A673 (cell line): ENCODE measurements around the gene OTOGL. TPM values are rescaled to one million over a fixed set of nuclear protein-coding genes. Genes with fewer than 3 reads are reported as not detected.
"Not testable (repeated sequence)": the region's sequence is repeated elsewhere in the genome, so short reads cannot be mapped to it uniquely, and the experiment has no call there.

Experiments used
- BruUV-seq: library from RNA; stranded (reverse); fragments of 400-500 nt; replicated peaks from 2 replicates; lab custom pipeline; 2021; lab: Mats Ljungman, UMichigan
- CTCF ChIA-PET: fragments of 300-600 bp; sonication (Branson Sonifier 250); formaldehyde crosslinking; loops from one replicate; lab custom pipeline; 2022; ENCODE audit warnings: antibody characterized with exemption; lab: Charles Lee
- POLR2A ChIA-PET: fragments of 300-600 bp; sonication (Branson Sonifier 250); formaldehyde crosslinking; loops from one replicate; lab custom pipeline; 2022; ENCODE audit warnings: antibody characterized with exemption; ENCODE audit not compliant: low non-redundant PET; lab: Charles Lee
- DNase-seq: peaks from one replicate; pipeline ENCODE4 v3.0.0-alpha.2; 2015; ENCODE audit warnings: low spot score
- H3K27ac ChIP-seq: fragments of 200-600 bp; sonication (generic); 2 replicates; pipeline ENCODE4 v1.5.1; 2016; ENCODE audit warnings: mixed run types, low read depth, mild to moderate bottlenecking, mixed read lengths, antibody characterized with exemption, low read length; ENCODE audit not compliant: poor library complexity, severe bottlenecking
- H3K27me3 ChIP-seq: fragments of 200-600 bp; sonication (generic); replicated peaks from 2 replicates; pipeline ENCODE4 v1.6.1; 2017; ENCODE audit warnings: mixed run types, low read depth, mild to moderate bottlenecking, mixed read lengths, antibody characterized with exemption, low read length; ENCODE audit not compliant: insufficient read depth, poor library complexity
- H3K36me3 ChIP-seq: fragments of 200-600 bp; sonication (generic); 2 replicates; pipeline ENCODE4 v1.6.1; 2016; ENCODE audit warnings: mixed run types, mild to moderate bottlenecking, mixed read lengths, antibody characterized with exemption, low read length; ENCODE audit not compliant: insufficient read depth, poor library complexity, severe bottlenecking
- H3K4me1 ChIP-seq: fragments of 200-600 bp; sonication (generic); 2 replicates; pipeline ENCODE4 v1.6.1; 2017; ENCODE audit warnings: mixed run types, mild to moderate bottlenecking, mixed read lengths, antibody characterized with exemption, low read length; ENCODE audit not compliant: insufficient read depth, poor library complexity, severe bottlenecking
- H3K4me3 ChIP-seq: fragments of 200-600 bp; sonication (generic); 2 replicates; pipeline ENCODE4 v1.5.1; 2016; ENCODE audit warnings: low read depth, mixed run types, mild to moderate bottlenecking, mixed read lengths, low read length; ENCODE audit not compliant: poor library complexity, severe bottlenecking
- H3K9me3 ChIP-seq: fragments of 200-600 bp; sonication (generic); 2 replicates; pipeline ENCODE4 v1.6.1; 2016; ENCODE audit warnings: mixed run types, low read depth, mild to moderate bottlenecking, mixed read lengths, antibody characterized with exemption, low read length; ENCODE audit not compliant: poor library complexity, severe bottlenecking
- CTCF ChIP-seq: fragments of 300-800, 200-600 bp; sonication (generic); conservative IDR thresholded peaks from 2 replicates; pipeline ENCODE4 v1.5.1; 2017; ENCODE audit warnings: low read depth, mild to moderate bottlenecking, antibody characterized with exemption, low read length, moderate library complexity, mixed read lengths
- EZH2 ChIP-seq: fragments of 200-600 bp; sonication (generic); IDR thresholded peaks from 2 replicates; pipeline ENCODE4 v1.6.1; 2017; ENCODE audit warnings: borderline replicate concordance, low read depth, mild to moderate bottlenecking, mixed read lengths, antibody characterized with exemption, low read length; ENCODE audit not compliant: poor library complexity, severe bottlenecking
- intact Hi-C: fragments of 100-400 bp; cut with micrococcal nuclease; formaldehyde crosslinking; loops from one replicate; pipeline ENCODE4 v1.10.0; 2022; ENCODE audit not compliant: unreplicated experiment
- total RNA-seq: library from RNA; stranded (reverse); gene quantifications from 2 replicates; pipeline ENCODE4 v1.2.3, GENCODE V29; 2021

The OTOGL gene
- total RNA-seq, 1 experiment from 2014 or later, result 0.73 TPM

- no TSS peak for BruUV-seq
Observed at GRCh38 chr12:80212938-80213645, 113.8 kb downstream of the OTOGL start.

GRCh38 chr12:80213871-80214270, 114.5 kb downstream of the OTOGL start:
- intact Hi-C loops, result no loop called here
- Histone ChIP-seq H3K9me3 (no peaks in the 10 kb centered on the region), H3K4me3 (no peak overlapping the region), H3K4me1 (peaks cover 5% of the 10 kb centered on the region), H3K27me3 (no peaks in the 10 kb centered on the region), H3K27ac (no peak overlapping the region), H3K36me3 (no peaks in the 10 kb centered on the region)
- ChIA-PET POLR2A (no interaction called here), CTCF (no interaction called here)
- no peak for TF ChIP-seq CTCF
- no peak for TF ChIP-seq EZH2
- no peak for DNase-seq
- no TSS peak for BruUV-seq

More at GRCh38 chr12:80212938-80213645, 113.8 kb downstream of the OTOGL start:
- H3K36me3 ChIP-seq, result no peaks in the 10 kb centered on the region
- H3K4me1 ChIP-seq, result peaks cover 12% of the 10 kb centered on the region
- H3K9me3 ChIP-seq, result no peaks in the 10 kb centered on the region
- TF ChIP-seq CTCF (no peak), EZH2 (no peak)
- no peak overlapping the region for H3K27ac ChIP-seq
- no peak for DNase-seq
- ChIA-PET CTCF (no interaction called here), POLR2A (no interaction called here)
- no peak overlapping the region for H3K4me3 ChIP-seq
- no peaks in the 10 kb centered on the region for H3K27me3 ChIP-seq
- intact Hi-C loops, result no loop called here

- BruUV-seq, result no TSS peak
- no peaks in the 10 kb centered on the region for H3K4me1 ChIP-seq
- no peaks in the 10 kb centered on the region for H3K9me3 ChIP-seq
- H3K36me3 ChIP-seq, result no peaks in the 10 kb centered on the region
- H3K27ac ChIP-seq, result no peak overlapping the region
- intact Hi-C loops, result no loop called here
- no peak overlapping the region for H3K4me3 ChIP-seq
- no peaks in the 10 kb centered on the region for H3K27me3 ChIP-seq
- CTCF ChIA-PET, result no interaction called here
- POLR2A ChIA-PET, result no interaction called here
- TF ChIP-seq CTCF (no peak), EZH2 (no peak)
- no peak for DNase-seq
Observed at GRCh38 chr12:80217011-80217535, 117.7 kb downstream of the OTOGL start.

GRCh38 chr12:80218925-80219324, 119.6 kb downstream of the OTOGL start:
- H3K36me3 ChIP-seq, H3K9me3 ChIP-seq, H3K27ac ChIP-seq, H3K4me1 ChIP-seq, H3K4me3 ChIP-seq, POLR2A ChIA-PET, intact Hi-C loops, DNase-seq, CTCF ChIA-PET, BruUV-seq, H3K27me3 ChIP-seq: not testable (repeated sequence)
